Esophagus squamous epithelium (tissue), 4 donors: ENCODE data around the gene JPT2.

Experiments
- POLR2A ChIP-seq, 4 donors: fragments of 450-650 bp; IDR thresholded peaks; one replicate each; pipeline ENCODE4 v1.6.1; 2017; ENCODE audit warnings: antibody characterized with exemption in 4 of 4, mild to moderate bottlenecking in 4 of 4, moderate library complexity in 3 of 4
- TF ChIP-seq, protein P1 (sequence below), 6 experiments: fragments of 450-650 bp in 4 of 6; fragments of 200-600 bp in 2 of 6; sonication (generic) in 2 of 6; IDR thresholded peaks; one replicate each; pipeline ENCODE4 v1.5.1; 2016 to 2019; ENCODE audit warnings: antibody characterized with exemption in 6 of 6, mild to moderate bottlenecking in 4 of 6, moderate library complexity in 4 of 6

GRCh38 chr16:1713933-1714332, 35.9 kb downstream of the JPT2 start:
- TF ChIP-seq, protein P1, sequence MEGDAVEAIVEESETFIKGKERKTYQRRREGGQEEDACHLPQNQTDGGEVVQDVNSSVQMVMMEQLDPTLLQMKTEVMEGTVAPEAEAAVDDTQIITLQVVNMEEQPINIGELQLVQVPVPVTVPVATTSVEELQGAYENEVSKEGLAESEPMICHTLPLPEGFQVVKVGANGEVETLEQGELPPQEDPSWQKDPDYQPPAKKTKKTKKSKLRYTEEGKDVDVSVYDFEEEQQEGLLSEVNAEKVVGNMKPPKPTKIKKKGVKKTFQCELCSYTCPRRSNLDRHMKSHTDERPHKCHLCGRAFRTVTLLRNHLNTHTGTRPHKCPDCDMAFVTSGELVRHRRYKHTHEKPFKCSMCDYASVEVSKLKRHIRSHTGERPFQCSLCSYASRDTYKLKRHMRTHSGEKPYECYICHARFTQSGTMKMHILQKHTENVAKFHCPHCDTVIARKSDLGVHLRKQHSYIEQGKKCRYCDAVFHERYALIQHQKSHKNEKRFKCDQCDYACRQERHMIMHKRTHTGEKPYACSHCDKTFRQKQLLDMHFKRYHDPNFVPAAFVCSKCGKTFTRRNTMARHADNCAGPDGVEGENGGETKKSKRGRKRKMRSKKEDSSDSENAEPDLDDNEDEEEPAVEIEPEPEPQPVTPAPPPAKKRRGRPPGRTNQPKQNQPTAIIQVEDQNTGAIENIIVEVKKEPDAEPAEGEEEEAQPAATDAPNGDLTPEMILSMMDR (IDR thresholded peaks at IDR 0.05), result no peak
- TF ChIP-seq POLR2A (IDR thresholded peaks at IDR 0.05), result no peak
